GM12891 (cell line): ENCODE results near the gene STRIT1.

Experiments
- POLR2A ChIP-seq: IDR thresholded peaks from 2 replicates; pipeline ENCODE4 v1.6.1; 2011; ENCODE audit warnings: low read depth, low read length, control low read depth
- POLR2AphosphoS5 ChIP-seq: IDR thresholded peaks from 2 replicates; pipeline ENCODE4 v1.6.1; 2011; ENCODE audit warnings: low read depth, low read length, control low read depth
- SPI1 ChIP-seq: IDR thresholded peaks from 2 replicates; pipeline ENCODE4 v1.6.1; 2011; ENCODE audit warnings: low read depth, low read length, control low read depth
- TAF1 ChIP-seq: IDR thresholded peaks from 2 replicates; pipeline ENCODE4 v1.6.1; 2011; ENCODE audit warnings: low read depth, low read length, control low read depth

GRCh38 chr3:155327430-155327829 is 33.9 kb upstream of the STRIT1 start:
- TF ChIP-seq SPI1 (no peak), POLR2A (no peak), TAF1 (no peak), POLR2AphosphoS5 (no peak)
